SH-SY5Y (cell line): ENCODE results near the gene DCAF4.

Source experiments
- GATA2 ChIP-seq: IDR thresholded peaks from 2 replicates; pipeline ENCODE4 v1.6.1; 2011; ENCODE audit warnings: mild to moderate bottlenecking, low read depth, low read length
- GATA3 ChIP-seq: IDR thresholded peaks from 2 replicates; pipeline ENCODE4 v1.6.1; 2011; ENCODE audit warnings: low read depth, mild to moderate bottlenecking, low read length, moderate library complexity

- no peak for TF ChIP-seq GATA2
- no peak for TF ChIP-seq GATA3
Observed at GRCh38 chr14:72889366-72889765, 36.9 kb upstream of the DCAF4 start.
